ENCODE measurements around the gene STX19.
"Not testable (repeated sequence)": the region's sequence is repeated elsewhere in the genome, so short reads cannot be mapped to it uniquely, and the experiment has no call there.

Gene STX19, protein sequence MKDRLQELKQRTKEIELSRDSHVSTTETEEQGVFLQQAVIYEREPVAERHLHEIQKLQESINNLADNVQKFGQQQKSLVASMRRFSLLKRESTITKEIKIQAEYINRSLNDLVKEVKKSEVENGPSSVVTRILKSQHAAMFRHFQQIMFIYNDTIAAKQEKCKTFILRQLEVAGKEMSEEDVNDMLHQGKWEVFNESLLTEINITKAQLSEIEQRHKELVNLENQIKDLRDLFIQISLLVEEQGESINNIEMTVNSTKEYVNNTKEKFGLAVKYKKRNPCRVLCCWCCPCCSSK

GRCh38 chr3:94028093-94028837 lies at the start of gene STX19:
STX19 (minus strand) TSS chr3:94028597; CDS start chr3:94015269, 13,328 bp downstream.
- no peak for DNase-seq

- no peak for DNase-seq
Measured at GRCh38 chr3:94076055-94076454, 47.7 kb upstream of the STX19 start.

DNA sequence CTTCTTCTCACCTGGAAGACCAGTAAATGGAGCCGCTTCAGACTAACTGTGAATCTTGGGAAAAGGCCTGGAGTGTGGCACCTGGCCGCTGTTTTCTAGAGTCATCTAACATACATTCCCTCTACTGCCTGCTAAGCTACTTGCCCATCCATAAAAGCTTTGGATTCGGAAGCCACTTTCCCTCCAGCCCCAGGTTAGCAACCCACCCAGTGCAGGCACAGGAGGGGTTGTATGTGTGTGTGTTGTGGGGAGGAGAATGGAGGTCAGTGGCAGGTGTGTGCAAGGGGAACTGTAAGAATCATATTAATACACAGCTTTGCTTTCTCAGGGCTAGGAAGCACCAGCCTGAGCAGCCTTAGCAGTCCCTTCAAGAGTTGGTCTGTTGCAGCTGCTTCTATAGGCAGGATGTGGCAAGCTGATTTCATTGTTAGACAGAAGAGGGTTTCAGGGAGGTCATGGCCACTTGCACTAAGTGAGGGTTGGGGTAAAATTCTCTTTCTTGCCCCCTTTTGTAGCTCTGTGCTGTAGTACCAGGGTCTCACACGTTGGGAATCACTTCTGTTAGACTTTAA lies 43.4 kb upstream of the STX19 start:
- no peak for DNase-seq

GRCh38 chr3:94070341-94070911 lies 42.0 kb upstream of the STX19 start:
- no peak for DNase-seq

- DNase-seq = no peak
Measured at GRCh38 chr3:94069194-94069813, 40.9 kb upstream of the STX19 start.

GRCh38 chr3:94066506-94067500 lies 38.4 kb upstream of the STX19 start:
- no peak for DNase-seq

GRCh38 chr3:94065819-94066480 lies 37.6 kb upstream of the STX19 start:
- DNase-seq = no peak

DNA sequence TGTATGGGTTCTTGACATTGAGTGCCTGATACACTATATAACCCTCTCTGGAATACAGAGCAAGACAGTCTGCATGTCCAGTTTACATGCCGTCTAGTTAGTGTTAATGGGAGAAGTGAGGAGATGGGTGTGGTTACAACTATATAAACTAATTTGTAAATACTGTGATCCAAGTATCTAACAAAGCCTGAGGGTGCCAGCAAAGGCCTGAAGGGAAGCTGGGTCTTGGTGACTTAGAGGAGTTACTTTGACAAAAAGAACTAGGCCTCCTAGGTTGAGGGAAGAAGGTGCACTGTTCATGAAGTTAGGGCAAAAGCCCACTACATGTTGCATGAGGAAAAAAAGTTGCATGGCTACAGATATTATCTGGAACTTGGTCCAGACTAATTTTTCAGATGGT lies 36.7 kb upstream of the STX19 start:
- no peak for DNase-seq

DNA sequence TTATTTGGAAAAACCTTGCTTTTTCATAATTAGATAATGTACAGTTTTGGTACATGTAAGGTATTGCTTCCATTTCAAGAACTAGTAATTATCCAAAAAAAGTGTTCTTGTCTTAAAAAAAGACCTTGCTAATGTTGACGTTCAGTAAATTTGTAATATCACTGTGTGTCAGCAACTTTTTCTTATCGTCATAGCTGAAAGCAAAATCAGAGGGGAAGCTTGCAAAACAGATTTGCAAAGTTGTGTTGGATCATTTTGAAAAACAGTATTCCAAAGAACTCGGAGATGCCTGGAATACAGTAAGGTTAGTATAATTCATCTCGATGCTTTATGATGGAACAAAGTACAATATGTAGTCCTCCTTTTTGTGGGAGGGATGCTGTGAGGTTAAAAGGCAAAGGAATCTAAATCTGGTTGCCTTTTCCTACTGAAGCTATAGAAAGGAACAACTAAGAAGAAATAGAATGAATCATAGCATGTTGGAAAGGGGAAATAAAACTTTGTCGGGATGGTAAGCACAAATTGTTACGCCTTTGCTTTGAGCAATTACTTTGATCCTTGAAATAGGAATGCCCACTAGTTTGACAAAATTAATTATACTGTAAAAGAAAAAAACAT lies 36.0 kb upstream of the STX19 start:
- no peak for DNase-seq

DNA sequence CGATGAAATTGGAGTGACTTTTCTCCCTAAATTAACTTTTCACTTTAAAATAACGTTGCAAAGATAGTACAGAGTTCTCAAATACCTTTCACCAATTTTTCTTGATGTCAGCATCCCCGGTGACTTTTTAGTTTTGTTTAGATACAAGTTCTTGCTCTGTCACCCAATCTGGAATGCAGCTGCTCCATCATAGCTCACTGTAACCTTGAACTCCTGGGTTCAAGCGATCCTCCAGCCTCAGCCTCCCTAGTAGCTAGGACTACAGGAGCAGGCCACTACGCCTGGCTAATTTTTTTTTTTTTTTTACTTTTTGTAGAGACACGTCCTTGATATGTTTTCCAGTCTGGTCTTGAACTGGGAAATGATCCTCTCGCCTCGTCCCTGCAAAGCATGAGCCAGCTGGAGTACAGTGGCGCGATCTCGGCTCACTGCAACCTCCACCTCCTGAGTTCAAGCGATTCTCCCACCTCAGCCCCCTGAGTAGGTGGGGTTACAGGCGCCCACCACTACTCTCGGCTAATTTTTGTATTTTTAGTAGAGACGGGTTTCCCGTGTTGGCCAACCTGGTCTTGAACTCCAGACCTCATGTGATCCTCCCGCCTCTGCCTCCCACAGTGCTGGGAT lies 35.2 kb upstream of the STX19 start:
- no peak for DNase-seq

DNA sequence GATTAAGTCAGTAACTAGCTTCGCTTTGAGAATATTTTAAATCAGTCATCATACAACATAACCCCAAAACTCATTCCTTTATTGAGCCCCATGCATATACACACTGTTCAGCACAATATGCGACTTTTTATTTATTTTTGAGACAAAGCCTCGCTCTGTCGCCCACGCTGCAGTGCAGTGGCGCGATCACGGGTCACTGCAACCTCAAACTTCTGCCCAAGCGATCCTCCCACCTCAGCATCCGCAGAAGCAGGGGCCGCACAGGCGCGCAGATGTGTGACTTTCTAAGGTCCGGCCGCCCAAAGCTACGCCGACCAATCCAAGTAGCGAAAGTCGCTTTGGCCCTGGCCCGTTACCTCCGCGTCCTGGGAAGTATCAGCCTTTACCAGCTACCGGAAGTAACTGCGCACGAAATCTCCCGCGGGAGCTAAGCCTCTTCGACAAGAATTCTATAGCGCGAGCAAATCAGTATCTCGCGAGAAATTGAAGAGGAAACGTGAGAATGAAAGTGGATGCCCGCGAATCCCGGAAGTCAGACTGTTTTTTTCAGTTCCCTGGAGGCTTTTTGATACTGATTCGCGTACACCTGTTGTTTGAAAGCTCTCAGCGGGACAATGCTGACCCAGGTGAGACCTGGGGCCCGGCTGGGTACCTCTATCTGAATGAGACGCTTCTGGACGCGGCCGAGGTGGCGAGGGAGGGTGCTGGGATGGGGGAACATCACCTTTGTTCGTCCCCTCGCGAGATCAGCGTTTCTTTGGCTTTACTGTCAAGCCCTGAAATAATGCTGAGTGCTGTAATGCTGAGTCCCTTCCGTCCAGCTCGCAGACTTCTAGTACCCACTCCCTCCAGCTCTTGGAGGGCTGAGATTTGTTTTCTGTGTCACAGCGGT lies 34.4 kb upstream of the STX19 start, which contains the start of the genes DHFR2 and NSUN3:
Gene DHFR2 (minus strand): TSS at position 404 of the 892 bp plus-strand sequence. CDS start 1,405 bp downstream, outside the sequence.
Gene NSUN3 (plus strand): TSS at position 549 of the 892 bp plus-strand sequence. CDS start 66 bp downstream, at position 615.
- DNase-seq = peak; percentile 87

GRCh38 chr3:94061297-94061696 lies 32.9 kb upstream of the STX19 start:
- DNase-seq = no peak

DNA sequence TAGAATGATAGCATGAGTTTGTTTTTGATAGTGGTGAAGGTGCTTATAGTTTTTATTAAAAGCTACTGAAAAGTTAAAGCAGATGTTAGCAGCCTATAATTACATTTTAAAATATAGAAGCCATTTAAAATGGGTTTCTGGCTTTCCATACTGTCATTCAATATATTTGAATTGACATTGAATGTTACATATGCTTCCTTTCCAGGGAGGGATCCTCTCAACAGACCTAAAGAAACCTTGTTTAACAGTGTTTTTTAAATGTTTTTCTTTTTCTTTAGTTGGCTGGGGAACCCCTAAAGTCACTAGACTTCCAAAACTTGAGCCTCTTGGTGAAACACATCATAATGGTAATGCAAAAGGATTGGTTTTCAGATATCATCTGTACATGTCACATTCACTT lies 22.1 kb upstream of the STX19 start:
- DNase-seq = no peak

DNA sequence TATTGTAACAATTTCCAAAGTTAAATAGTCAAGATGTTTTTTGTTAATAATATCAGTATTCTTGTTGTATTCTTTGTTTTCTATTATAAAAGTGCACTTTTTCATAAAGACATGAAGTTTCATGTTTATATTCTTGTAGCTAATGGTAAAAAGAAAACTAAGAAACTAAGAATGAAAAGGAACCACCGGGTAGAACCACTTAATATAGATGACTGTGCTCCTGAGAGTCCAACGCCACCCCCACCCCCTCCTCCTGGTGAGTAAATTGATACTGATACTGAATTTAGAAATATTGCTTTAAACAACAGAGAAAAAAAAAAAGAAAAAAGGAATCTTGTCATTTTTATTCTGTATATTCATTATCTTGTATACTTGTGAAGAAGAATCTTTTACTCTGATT lies 20.9 kb upstream of the STX19 start:
- no peak for DNase-seq

DNA sequence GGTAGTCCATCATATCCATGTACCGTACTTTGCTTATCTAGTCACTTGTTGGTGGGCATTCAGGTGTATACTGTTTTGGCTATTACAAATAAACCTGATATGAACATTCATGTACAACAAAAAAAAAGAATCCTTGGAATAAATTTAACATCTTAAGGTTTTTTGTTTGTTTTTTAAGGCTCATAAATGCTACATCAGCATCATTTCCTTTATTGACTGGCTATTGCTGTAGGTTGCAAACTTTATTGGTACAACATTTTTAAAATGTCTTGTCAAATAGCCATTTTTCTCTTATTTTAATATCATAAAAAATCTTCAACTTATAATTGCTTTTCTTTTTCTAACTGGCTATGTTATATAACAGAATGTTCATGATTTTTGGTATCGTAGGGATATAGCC lies 18.1 kb upstream of the STX19 start:
- no peak for DNase-seq

DNA sequence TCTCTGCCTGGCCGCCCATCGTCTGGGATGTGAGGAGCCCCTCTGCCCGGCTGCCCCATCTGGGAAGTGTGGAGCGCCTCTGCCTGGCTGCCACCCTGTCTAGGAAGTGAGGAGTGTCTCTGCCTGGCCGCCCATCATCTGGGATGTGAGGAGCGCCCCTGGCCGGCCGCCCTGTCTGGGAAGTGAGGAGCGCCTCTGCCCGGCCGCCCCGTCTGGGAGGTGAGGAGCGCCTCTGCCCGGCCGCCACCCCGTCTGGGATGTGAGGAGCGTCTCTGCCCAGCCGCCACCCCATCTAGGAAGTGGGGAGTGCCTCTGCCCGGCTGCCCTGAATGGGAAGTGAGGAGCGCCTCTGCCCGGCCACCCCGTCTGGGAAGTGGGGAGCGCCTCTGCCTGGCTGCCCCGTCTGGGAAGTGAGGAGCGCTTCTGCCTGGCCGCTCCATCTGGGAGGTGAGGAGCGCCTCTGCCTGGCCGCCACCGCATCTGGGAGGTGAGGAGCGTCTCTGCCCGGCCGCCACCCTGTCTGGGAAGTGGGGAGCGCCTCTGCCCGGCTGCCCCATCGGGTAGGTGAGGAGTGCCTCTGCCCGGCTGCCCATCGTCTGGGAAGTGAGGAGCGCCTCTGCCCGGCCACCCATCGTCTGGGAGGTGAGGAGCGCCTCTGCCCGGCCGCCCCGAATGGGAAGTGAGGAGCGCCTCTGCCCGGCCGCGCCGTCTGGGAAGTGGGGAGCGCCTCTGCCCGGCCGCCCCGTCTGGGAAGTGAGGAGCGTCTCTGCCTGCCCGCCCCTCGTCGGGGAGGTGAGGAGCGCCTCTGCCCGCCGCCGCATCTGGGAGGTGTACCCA lies 15.9 kb upstream of the STX19 start:
- not testable (repeated sequence) for DNase-seq

DNA sequence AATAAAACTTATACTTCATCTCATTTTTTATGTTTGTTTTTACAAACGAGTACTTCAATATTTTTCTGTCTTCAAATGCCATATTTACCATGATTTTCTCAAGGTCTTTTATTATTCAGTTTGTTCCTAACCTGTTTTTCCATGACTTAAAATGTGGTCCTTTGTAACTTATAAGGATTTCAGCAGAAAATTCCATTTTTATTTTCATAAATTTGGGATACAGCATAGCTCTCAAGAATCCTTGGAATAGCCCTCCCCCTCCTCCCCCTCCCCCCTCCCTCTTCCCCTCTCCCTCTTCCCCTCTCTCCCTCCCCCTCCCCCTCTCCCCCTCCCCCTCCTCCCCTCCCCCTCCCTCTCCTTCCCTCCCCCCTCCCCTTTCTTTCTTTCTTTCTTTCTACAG lies 14.9 kb upstream of the STX19 start:
- DNase-seq = no peak

- no peak for DNase-seq
Measured at GRCh38 chr3:94036909-94037507, 8.6 kb upstream of the STX19 start.
